Kidney (tissue), 14 donors: ENCODE data around the gene ATP2A3. TPM values are rescaled to one million over a fixed set of nuclear protein-coding genes. Genes with fewer than 3 reads are reported as not detected.

Experiments
- DNase-seq, 5 donors: peaks; one replicate each; pipeline ENCODE4 v3.0.0-alpha.2; 2013 to 2020
- FAIRE-seq: peaks from 2 replicates; lab custom pipeline; 2012; peaks lifted over from hg19 to GRCh38; lab: Jason Lieb, UNC
- H3K27ac ChIP-seq, 2 donors: one replicate each; pipeline ENCODE4 v1.7.0; 2013; ENCODE audit warnings: low read depth in 2 of 2, low read length in 2 of 2, inconsistent platforms in 1 of 2
- H3K27me3 ChIP-seq: one replicate; pipeline ENCODE4 v1.7.1; 2013; ENCODE audit warnings: low read length, inconsistent platforms; ENCODE audit not compliant: control insufficient read depth, insufficient read depth
- H3K36me3 ChIP-seq, 3 donors: one replicate each; pipeline versions ENCODE4 v1.7.0 to v1.7.1; 2013; ENCODE audit warnings: low read length in 3 of 3, control low read depth in 1 of 3, inconsistent platforms in 1 of 3; ENCODE audit not compliant: insufficient read depth in 3 of 3, control insufficient read depth in 2 of 3
- H3K4me1 ChIP-seq, 3 donors: one replicate each; pipeline versions ENCODE4 v1.7.0 to v1.7.1; 2013; ENCODE audit warnings: low read length in 3 of 3, inconsistent platforms in 1 of 3, low read depth in 1 of 3; ENCODE audit not compliant: control insufficient read depth in 2 of 3, insufficient read depth in 2 of 3
- H3K4me3 ChIP-seq, 3 donors: one replicate each; pipeline versions ENCODE4 v1.7.0 to v1.8.1; 2013; ENCODE audit warnings: low read length in 3 of 3, control low read depth in 1 of 3, inconsistent platforms in 1 of 3
- H3K9ac ChIP-seq, 3 donors: one replicate each; pipeline versions ENCODE4 v1.7.0 to v1.7.1; 2013; ENCODE audit warnings: low read length in 3 of 3, control low read depth in 1 of 3, inconsistent platforms in 1 of 3
- H3K9me3 ChIP-seq, 3 donors: one replicate each; pipeline versions ENCODE4 v1.7.0 to v1.7.1; 2013; ENCODE audit warnings: low read length in 3 of 3, control low read depth in 1 of 3, inconsistent platforms in 1 of 3; ENCODE audit not compliant: control insufficient read depth in 2 of 3, insufficient read depth in 1 of 3
- CTCF ChIP-seq: IDR thresholded peaks from 3 replicates; pipeline ENCODE4 v1.5.1; 2012; ENCODE audit warnings: mild to moderate bottlenecking, moderate library complexity, borderline replicate concordance; ENCODE audit not compliant: insufficient read depth; ENCODE audit errors: extremely low read depth
- intact Hi-C: fragments of 100-400 bp; cut with DNase I; formaldehyde crosslinking; loops from one replicate; pipeline ENCODE4 v1.11.1; 2022
- polyA plus RNA-seq: library from polyadenylated mRNA; stranded (reverse); fragments of 350-450 nt; fragmentation: Illumina TruSeq; extraction: RNeasy Lipid Tissue Mini Kit (QIAGEN cat#74804); gene quantifications from one replicate; pipeline ENCODE4 v1.2.3, GENCODE V29; 2014; ENCODE audit warnings: low read depth, low replicate concordance; ENCODE audit not compliant: insufficient read depth
- total RNA-seq: library from RNA; stranded (reverse); fragmentation: NEBNext Ultra II Directional; extraction: Animal tissue kit (Norgen Biotek cat#: 25700); gene quantifications from one replicate; pipeline ENCODE4 v1.2.1, GENCODE V29; 2021
- donor health status: control.
- donor health status: control.
- donor health status: control.
- donor health status: control.
- donor health status: control.
- donor health status: DM: yes; HTN: yes; CAD: no.
- donor health status: Normal renal cell carcinoma (clear cell type).

ATP2A3 gene
- total and polyA plus RNA-seq, 2 donors from 2014 or later: 9.4 to 52.1 TPM

- no peak for TF ChIP-seq CTCF
Measured at GRCh38 chr17:3919123-3919624, 45.1 kb downstream of the ATP2A3 start.

GRCh38 chr17:3918372-3919122, 45.7 kb downstream of the ATP2A3 start:
- Histone ChIP-seq H3K4me1 (peaks cover 0 to 7% (median 0%) of the 10 kb centered on the region in 3 donors), H3K27ac (peak overlapping the region in 1 of 2 donors; percentile 32), H3K4me3 (no peak overlapping the region), H3K9me3 (no peaks in the 10 kb centered on the region), H3K36me3 (no peaks in the 10 kb centered on the region), H3K27me3 (no peaks in the 10 kb centered on the region), H3K9ac (no peak overlapping the region)
- TF ChIP-seq CTCF: no peak
- no peak for DNase-seq
- FAIRE-seq: no peak
- intact Hi-C loops: no loop called here

More at GRCh38 chr17:3919123-3919624, 45.1 kb downstream of the ATP2A3 start:
- DNase-seq (peak in 1 of 5 donors; percentile 84), FAIRE-seq (no peak)
- H3K4me3 ChIP-seq: no peak overlapping the region
- intact Hi-C loops: no loop called here
- peaks cover 0 to 5% (median 0%) of the 10 kb centered on the region in 3 donors for H3K4me1 ChIP-seq
- no peak overlapping the region for H3K9ac ChIP-seq
- H3K36me3 ChIP-seq: no peaks in the 10 kb centered on the region
- no peaks in the 10 kb centered on the region for H3K27me3 ChIP-seq
- no peak overlapping the region for H3K27ac ChIP-seq
- no peaks in the 10 kb centered on the region for H3K9me3 ChIP-seq

GRCh38 chr17:3917391-3917931, 46.8 kb downstream of the ATP2A3 start:
- TF ChIP-seq CTCF: no peak
- Histone ChIP-seq H3K27me3 (no peaks in the 10 kb centered on the region), H3K9me3 (no peaks in the 10 kb centered on the region), H3K4me1 (peaks cover 0 to 10% (median 0%) of the 10 kb centered on the region in 3 donors), H3K27ac (no peak overlapping the region), H3K36me3 (no peaks in the 10 kb centered on the region), H3K9ac (no peak overlapping the region), H3K4me3 (no peak overlapping the region)
- DNase-seq (peak in 1 of 5 donors; percentile 92), FAIRE-seq (no peak)
- intact Hi-C loops: no loop called here
